BJ (cell line): Measurements from ENCODE around the gene TMEM115. TPM values are rescaled to one million over a fixed set of nuclear protein-coding genes. Genes with fewer than 3 reads are reported as not detected.

Source experiments
- CTCF ChIA-PET: fragments of 350-600 bp; formaldehyde crosslinking; extraction: SDS; loops from one replicate; lab custom pipeline; 2021; ENCODE audit warnings: antibody characterized with exemption, inconsistent platforms; lab: Yijun Ruan, JAX
- POLR2A ChIA-PET: fragments of 300-600 bp; sonication (Branson Sonifier 250); formaldehyde crosslinking; extraction: SDS; loops from one replicate; lab custom pipeline; 2021; ENCODE audit warnings: antibody characterized with exemption; lab: Charles Lee
- DNase-seq: peaks from one replicate; pipeline ENCODE4 v3.0.0-alpha.2; 2011; ENCODE audit warnings: low read depth
- H3K27me3 ChIP-seq: 2 replicates; pipeline ENCODE4 v1.6.0; 2011; ENCODE audit warnings: low read length; ENCODE audit not compliant: control insufficient read depth, insufficient read depth
- H3K36me3 ChIP-seq: 2 replicates; pipeline ENCODE4 v1.5.1; 2011; ENCODE audit warnings: low read length; ENCODE audit not compliant: control insufficient read depth, insufficient read depth
- H3K4me3 ChIP-seq: 2 replicates; pipeline ENCODE4 v1.5.1; 2011; ENCODE audit warnings: low read depth, mild to moderate bottlenecking, control low read depth, low read length
- polyA plus RNA-seq: library from polyadenylated mRNA; depleted of rRNA; stranded (reverse); fragments of >200 nt; gene quantifications from 2 replicates; pipeline ENCODE4 v1.2.3, GENCODE V29; 2011
- TF ChIP-seq, protein P1 (sequence below): IDR thresholded peaks from 2 replicates; pipeline ENCODE4 v1.5.1; 2011; ENCODE audit warnings: low read depth, mild to moderate bottlenecking, control low read depth, inconsistent platforms, low read length, moderate library complexity; ENCODE audit not compliant: insufficient read depth

Gene TMEM115
- polyA plus RNA-seq, 1 experiment = 75.4 TPM

DNA sequence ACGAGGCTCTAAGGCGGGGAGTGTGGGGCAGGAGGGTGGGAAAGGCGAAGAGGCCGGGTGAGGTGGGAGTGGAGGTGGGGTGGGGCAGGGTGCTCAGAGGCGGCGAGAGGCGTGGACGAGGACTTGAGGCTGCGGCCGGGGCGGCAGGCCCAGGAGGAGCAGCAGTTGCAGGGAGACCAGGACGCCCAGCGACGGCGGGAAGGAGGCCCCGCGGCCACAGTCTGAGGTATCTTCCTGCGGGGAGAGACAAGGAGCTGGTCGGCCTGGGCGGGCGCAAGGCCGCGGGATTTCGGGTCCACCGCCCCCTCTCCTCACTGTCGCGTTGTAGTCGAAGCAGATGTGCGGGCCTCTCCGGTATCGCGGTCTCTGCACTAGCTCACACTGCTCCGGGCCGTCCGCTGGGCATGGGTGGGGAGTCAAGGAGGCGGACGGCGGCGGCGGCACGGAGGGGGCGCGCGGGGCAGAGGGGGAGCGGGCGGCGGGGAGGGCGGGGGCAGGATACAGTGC is 5.3 kb upstream of the TMEM115 start:
- DNase-seq = no peak
- TF ChIP-seq, protein P1, sequence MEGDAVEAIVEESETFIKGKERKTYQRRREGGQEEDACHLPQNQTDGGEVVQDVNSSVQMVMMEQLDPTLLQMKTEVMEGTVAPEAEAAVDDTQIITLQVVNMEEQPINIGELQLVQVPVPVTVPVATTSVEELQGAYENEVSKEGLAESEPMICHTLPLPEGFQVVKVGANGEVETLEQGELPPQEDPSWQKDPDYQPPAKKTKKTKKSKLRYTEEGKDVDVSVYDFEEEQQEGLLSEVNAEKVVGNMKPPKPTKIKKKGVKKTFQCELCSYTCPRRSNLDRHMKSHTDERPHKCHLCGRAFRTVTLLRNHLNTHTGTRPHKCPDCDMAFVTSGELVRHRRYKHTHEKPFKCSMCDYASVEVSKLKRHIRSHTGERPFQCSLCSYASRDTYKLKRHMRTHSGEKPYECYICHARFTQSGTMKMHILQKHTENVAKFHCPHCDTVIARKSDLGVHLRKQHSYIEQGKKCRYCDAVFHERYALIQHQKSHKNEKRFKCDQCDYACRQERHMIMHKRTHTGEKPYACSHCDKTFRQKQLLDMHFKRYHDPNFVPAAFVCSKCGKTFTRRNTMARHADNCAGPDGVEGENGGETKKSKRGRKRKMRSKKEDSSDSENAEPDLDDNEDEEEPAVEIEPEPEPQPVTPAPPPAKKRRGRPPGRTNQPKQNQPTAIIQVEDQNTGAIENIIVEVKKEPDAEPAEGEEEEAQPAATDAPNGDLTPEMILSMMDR = no peak
- POLR2A ChIA-PET = interaction anchor here (0.6 kb wide), 1 partner anchor 662 kb away, joined by 5 read pairs; no protein-coding TSS in a partner anchor
- Histone ChIP-seq H3K4me3 (peak overlapping the region; percentile 47), H3K36me3 (no peaks in the 10 kb centered on the region), H3K27me3 (peaks cover 2% of the 10 kb centered on the region)
- CTCF ChIA-PET = no interaction called here

DNA sequence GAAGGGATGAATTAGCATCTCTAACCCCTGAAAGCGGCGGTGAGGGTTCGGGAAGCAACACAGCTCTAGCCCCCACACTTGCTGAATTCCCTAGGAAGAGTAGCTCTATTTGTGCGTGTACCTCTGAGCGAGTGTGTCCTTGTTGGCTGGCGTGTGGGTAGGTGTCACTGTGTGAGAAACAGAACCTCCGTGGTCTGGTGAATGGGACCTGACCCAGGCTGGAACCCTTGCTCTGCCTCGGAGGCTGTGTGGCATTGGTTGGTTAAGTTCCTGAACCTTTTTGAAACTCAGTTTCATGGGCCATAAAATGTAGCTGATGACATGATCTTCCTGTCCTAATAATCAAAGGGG is 414 bp upstream of the TMEM115 start:
- no peaks in the 10 kb centered on the region for H3K27me3 ChIP-seq
- POLR2A ChIA-PET = no interaction called here
- H3K36me3 ChIP-seq = peaks cover 11% of the 10 kb centered on the region
- TF ChIP-seq, protein P1 = no peak
- no peak for DNase-seq
- H3K4me3 ChIP-seq = peak overlapping the region; percentile 13
- CTCF ChIA-PET = no interaction called here

DNA sequence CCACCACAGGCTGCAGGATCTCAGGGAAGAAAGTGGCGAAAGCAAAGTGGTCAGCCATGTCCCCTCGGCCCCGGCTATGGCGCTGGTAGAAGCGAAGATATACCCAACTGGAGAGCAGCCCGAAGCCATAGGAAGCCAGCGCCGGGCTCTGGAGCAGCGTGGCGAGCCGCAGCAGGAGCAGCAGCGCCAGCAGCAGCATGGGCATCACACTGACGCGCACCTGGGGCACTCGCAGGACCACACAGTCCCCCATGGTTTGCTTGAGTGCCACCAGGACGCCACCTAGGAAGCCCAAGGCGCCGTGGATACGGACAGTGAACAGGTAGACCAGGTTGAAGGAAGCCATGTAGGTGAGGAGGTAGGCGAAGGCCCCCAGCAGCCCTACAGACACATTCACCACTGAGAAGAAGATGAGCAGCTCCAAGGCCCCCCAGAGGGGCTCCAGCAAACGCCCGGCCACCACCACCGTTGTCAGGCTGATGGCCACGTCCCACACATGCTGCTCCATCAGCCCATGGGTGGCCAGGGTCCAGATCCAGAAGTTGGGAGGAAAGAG is 888 bp downstream of the TMEM115 start:
- TF ChIP-seq, protein P1 = no peak
- ChIA-PET POLR2A (no interaction called here), CTCF (no interaction called here)
- Histone ChIP-seq H3K36me3 (peaks cover 19% of the 10 kb centered on the region), H3K27me3 (no peaks in the 10 kb centered on the region), H3K4me3 (peak overlapping the region; percentile 76)
- no peak for DNase-seq

DNA sequence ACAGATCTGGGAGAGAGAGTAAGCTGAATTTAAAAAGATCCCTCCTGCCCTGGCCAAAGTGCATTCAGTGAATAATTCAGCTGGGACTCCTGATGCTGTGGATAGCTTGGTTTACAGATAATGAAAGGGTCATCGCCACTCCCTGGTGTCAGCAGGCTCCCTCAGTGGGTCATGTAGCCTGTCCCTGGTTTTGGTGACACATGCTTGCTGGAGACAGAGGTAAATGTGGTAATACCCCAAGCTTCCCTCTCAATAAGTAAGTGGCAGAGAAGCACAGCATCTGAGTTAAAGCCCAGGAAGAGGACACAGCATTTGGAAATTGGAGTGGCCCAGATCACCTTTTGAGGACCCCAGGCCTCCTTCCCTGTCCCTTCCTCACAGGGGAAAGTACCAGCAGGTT is 1.8 kb downstream of the TMEM115 start:
- Histone ChIP-seq H3K36me3 (peaks cover 23% of the 10 kb centered on the region), H3K27me3 (no peaks in the 10 kb centered on the region), H3K4me3 (peak overlapping the region; percentile 76)
- ChIA-PET CTCF (interaction anchor here (1.0 to 1.3 kb wide), 4 partner anchors 10 to 191 kb away, joined by 3 to 7 read pairs (median 3); no protein-coding TSS in a partner anchor), POLR2A (no interaction called here)
- no peak for DNase-seq
- TF ChIP-seq, protein P1 = no peak

DNA sequence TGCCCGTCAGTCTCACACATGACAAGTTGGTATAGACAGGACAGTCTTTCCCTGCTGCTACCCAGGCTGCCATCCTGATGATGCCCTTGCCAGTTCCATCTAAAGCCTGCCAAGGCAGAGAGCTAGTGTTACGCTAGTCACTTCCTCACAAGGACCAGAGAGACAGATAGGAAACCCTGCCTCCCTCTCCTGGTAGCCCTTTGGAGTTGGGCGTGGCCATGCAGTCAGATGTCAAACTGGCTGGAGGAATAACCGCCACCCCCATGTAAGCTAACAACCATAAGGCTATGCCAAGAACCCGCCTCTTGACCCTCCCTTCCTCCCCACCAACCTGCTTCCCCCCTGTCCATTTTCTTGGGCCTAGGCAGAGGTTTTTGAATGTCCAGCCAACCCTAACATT is 2.8 kb downstream of the TMEM115 start:
- Histone ChIP-seq H3K36me3 (peaks cover 23% of the 10 kb centered on the region), H3K4me3 (peak overlapping the region; percentile 76), H3K27me3 (no peaks in the 10 kb centered on the region)
- ChIA-PET CTCF (interaction anchor here (1.0 to 1.3 kb wide), 4 partner anchors 8 to 185 kb away, joined by 3 to 7 read pairs (median 3); no protein-coding TSS in a partner anchor), POLR2A (no interaction called here)
- no peak for DNase-seq
- TF ChIP-seq, protein P1 = no peak
